Lower leg skin (tissue), 4 donors: ENCODE measurements around the gene CORO2A. TPM values are rescaled to one million over a fixed set of nuclear protein-coding genes. Genes with fewer than 3 reads are reported as not detected.

ENCODE experiments used
- DNase-seq, 2 donors: peaks; one replicate each; pipeline ENCODE4 v3.0.0-alpha.2; 2019; ENCODE audit warnings: low spot score in 2 of 2
- H3K4me3 ChIP-seq: fragments of 200-600 bp; sonication (generic); 2 replicates; pipeline ENCODE4 v1.5.1; 2017; ENCODE audit warnings: mild to moderate bottlenecking, low read depth; ENCODE audit not compliant: poor library complexity, severe bottlenecking
- POLR2A ChIP-seq, 2 donors: fragments of 450-650 bp; IDR thresholded peaks; one replicate each; pipeline ENCODE4 v1.6.1; 2016 to 2017; ENCODE audit warnings: antibody characterized with exemption in 2 of 2, mild to moderate bottlenecking in 1 of 2, moderate library complexity in 1 of 2
- WGBS, 2 donors: methylation state at CpG; one replicate each; pipeline ENCODE4 v1.1.5; 2018; 5-methylcytosine and 5-hydroxymethylcytosine counted together
- intact Hi-C: fragments of 100-400 bp; cut with DNase I; formaldehyde crosslinking; loops from one replicate; pipeline ENCODE4 v1.15.0; 2023; ENCODE audit warnings: low total_unique reads
- total RNA-seq, 4 donors: library from RNA; depleted of rRNA; stranded (reverse); fragments of >200 nt; gene quantifications; one replicate each; pipeline ENCODE4 v1.1.0, GENCODE V29; 2016
- TF ChIP-seq, protein P1 (sequence below), 3 donors: fragments of 450-650 bp; IDR thresholded peaks; one replicate each; pipeline ENCODE4 v1.5.1; 2016; ENCODE audit warnings: antibody characterized with exemption in 3 of 3, mild to moderate bottlenecking in 3 of 3, moderate library complexity in 2 of 3

CORO2A gene
- total RNA-seq, 4 donors from 2014 or later = 20.8 to 31.4 (median 25.4) TPM

DNA sequence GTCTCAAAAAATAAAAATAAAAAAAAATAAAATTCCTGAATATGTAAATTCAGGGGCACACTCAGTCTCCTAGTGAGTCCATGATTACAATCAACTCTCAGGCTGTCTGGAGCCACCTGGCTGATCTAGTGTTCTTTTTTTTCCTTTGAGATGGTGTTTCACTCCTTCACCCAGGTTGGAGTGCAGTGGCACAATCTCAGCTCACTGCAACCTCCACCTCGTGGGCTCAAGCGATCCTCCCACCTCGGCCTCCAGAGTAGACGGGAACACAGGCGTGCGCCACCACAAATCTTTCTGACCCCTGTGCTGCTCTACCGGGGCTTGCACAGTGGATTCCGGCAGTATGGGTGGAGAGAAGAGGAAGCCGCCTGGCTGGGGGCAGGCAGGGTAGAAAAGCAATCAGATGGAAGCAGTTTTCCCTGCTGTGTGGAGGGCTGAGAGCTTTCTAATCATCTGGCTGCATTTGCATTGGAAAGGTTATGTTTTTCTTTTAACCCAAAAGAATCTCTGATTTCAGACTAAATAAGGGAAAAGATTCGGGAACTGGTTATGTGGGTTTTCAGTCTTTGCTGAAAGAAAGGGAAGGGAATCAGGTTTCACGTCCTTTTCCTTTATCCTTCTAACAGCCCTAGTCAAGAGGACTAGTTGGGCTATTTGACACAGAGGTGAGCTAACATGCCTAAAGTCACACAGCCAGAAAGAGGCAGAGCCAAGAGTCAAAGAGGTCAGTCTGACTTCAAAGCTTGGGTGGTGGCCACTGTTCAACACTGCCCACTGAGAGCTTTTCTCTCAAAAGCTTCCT, 26.3 kb upstream of the CORO2A start:
- intact Hi-C loops = no loop called here
- no peak for DNase-seq
- TF ChIP-seq POLR2A (IDR thresholded peaks at IDR 0.05) = no peak
- TF ChIP-seq, protein P1, sequence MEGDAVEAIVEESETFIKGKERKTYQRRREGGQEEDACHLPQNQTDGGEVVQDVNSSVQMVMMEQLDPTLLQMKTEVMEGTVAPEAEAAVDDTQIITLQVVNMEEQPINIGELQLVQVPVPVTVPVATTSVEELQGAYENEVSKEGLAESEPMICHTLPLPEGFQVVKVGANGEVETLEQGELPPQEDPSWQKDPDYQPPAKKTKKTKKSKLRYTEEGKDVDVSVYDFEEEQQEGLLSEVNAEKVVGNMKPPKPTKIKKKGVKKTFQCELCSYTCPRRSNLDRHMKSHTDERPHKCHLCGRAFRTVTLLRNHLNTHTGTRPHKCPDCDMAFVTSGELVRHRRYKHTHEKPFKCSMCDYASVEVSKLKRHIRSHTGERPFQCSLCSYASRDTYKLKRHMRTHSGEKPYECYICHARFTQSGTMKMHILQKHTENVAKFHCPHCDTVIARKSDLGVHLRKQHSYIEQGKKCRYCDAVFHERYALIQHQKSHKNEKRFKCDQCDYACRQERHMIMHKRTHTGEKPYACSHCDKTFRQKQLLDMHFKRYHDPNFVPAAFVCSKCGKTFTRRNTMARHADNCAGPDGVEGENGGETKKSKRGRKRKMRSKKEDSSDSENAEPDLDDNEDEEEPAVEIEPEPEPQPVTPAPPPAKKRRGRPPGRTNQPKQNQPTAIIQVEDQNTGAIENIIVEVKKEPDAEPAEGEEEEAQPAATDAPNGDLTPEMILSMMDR (IDR thresholded peaks at IDR 0.05) = no peak
- WGBS, 2 donors = 87% methylated on average over 11 of the region's 11 CpGs
- H3K4me3 ChIP-seq = no peak overlapping the region

DNA sequence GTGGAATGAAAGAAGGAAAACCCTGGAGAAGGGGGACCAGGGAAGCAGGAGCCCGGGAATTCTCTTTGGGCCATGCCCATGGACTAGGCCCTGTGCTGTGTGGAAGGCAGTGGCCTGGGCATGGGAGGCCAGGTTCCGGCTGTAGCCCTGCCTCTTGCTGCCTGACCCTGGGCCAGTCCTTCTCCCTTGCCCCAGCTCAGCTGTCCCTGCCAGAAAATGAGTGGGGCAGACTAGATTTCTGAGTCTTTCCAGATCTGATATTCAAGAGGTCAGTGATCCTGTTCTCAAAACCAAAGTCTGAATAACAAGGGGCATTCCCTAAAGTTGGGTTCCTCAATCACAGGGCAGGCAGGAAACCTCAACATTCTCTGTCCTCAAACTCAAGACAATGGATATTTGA, 24.8 kb upstream of the CORO2A start:
- H3K4me3 ChIP-seq = no peak overlapping the region
- TF ChIP-seq, protein P1 (IDR thresholded peaks at IDR 0.05) = no peak
- no peak for TF ChIP-seq POLR2A (IDR thresholded peaks at IDR 0.05)
- 84 to 91% methylated on average over 2 of the region's 2 CpGs for WGBS, 2 donors
- no peak for DNase-seq
- intact Hi-C loops = no loop called here

DNA sequence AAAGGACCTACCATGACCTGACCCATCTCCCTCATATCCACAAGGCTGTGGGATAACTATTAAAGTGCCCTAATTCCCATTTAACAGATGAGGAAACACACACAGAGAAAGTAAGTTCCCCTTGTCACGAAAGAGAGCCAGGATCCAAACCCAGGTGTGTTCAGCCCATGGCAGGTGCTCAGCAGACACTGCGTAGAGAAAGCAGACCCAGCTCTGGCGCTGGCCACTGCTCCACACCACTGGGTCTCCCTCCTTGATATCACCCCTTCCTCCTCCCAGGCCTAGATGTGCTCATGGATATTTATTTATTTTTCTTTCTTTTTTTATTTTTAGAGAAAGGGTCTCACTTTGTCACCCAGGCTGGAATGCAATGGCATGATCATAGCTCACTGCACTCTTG, 24.0 kb upstream of the CORO2A start:
- WGBS, 2 donors = 96% methylated on average over 3 of the region's 3 CpGs
- H3K4me3 ChIP-seq = no peak overlapping the region
- DNase-seq = no peak
- intact Hi-C loops = no loop called here
- no peak for TF ChIP-seq POLR2A (IDR thresholded peaks at IDR 0.05)
- TF ChIP-seq, protein P1 (IDR thresholded peaks at IDR 0.05) = no peak

DNA sequence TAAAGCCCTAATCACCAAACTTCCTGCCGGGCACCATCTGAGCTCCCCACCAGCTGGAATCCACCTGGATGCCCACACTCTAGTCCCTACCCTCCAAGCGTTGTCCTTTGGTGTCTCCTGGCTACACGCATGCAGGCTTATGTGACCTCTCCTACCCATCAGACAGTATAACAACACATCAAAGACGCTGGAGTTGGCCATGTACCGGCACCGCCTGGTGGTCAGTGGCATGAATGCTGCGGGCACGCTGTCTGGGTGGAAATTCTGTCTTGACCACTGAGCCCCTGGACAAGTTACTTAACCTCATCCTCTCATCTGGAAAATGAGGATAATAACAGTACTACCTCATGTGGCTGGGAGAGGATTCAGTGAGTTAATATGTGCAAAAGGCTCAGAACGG, 23.4 kb upstream of the CORO2A start:
- intact Hi-C loops = no loop called here
- 83 to 93% methylated on average over 9 of the region's 9 CpGs for WGBS, 2 donors
- H3K4me3 ChIP-seq = no peak overlapping the region
- DNase-seq = no peak
- TF ChIP-seq, protein P1 (IDR thresholded peaks at IDR 0.05) = no peak
- no peak for TF ChIP-seq POLR2A (IDR thresholded peaks at IDR 0.05)

DNA sequence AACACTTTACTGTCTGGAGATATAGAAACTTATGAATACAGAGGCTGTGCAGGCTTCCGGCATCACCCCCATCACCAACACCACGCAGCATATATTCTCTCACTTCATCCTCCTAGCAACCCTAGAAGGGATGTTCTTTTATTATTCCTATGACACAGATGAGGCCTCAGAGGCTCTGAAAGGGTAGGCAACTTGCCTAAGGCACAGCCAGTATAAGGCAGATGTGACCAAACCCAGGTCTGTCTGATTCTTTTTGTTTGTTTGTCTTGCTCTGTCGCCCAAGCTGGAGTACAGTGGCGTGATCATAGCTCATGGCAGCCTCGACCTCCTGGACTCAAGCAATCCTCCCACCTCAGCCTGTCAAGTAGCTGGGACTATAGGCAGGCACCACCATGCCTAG, 22.8 kb upstream of the CORO2A start:
- DNase-seq = no peak
- no peak for TF ChIP-seq POLR2A (IDR thresholded peaks at IDR 0.05)
- intact Hi-C loops = no loop called here
- H3K4me3 ChIP-seq = no peak overlapping the region
- 52 to 60% methylated on average over 5 of the region's 5 CpGs for WGBS, 2 donors

DNA sequence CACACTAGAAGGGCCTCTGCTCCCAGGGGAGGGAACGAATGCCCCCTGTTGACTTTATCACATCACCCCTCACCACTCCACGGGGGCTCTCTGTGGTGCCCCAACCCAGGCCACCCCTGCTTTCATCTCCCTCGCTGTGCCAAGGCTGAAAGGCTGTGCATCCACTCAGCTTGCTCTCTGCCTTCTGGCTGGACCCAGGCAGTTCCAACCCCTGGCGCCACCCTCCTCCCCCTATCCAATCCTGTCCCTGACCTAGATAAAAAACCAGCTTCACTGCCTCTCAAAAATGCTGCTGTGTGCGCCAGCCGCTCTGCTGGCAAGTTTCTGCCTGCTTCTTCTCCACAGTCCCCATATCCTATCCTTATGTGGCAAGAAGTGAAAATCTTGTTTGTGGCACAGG, 22.4 kb upstream of the CORO2A start:
- intact Hi-C loops = loop anchor here (5.0 kb wide), 1 partner anchor 47 kb away; no protein-coding TSS in a partner anchor
- no peak overlapping the region for H3K4me3 ChIP-seq
- 41 to 50% methylated on average over 6 of the region's 6 CpGs for WGBS, 2 donors
- DNase-seq = peak in 1 of 2 donors; percentile 44
- no peak for TF ChIP-seq POLR2A (IDR thresholded peaks at IDR 0.05)
- TF ChIP-seq, protein P1 (IDR thresholded peaks at IDR 0.05) = no peak
